Measurements from ENCODE around the gene GALNT1.

GALNT1 gene

DNA sequence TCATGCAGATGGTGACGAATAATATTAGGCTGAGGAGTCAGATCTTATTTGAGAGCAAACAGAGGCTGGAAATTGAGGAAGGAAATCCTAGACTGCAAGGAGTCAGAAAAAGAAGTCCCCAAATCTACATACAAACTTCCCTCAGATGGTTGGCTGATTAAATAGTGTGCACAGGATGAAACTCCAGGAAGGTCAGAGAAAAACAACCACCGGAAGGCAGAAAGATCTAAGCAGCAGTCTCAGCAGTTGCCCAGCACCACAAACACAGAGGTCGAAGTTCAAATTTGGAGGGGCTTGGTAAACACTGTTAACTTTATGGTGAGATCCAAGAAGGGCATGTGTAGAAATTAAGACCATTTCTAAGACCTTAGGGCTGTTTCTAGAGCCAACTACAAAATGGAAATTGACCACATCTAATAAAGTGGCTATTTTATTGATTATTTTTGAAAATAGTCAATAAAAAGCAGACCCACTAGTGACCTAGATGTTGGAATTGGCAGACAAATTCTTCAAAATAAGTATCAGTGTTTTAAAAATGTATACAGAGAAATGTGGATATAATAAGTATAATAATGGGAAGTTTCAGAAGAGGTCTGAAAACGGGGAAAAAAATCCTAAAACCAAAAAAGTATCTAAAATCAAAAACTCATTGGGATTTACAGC, 134.8 kb downstream of the GALNT1 start:
- DNase-seq (ENCODE audit: low read depth in 2 of 2) = no peak

DNA sequence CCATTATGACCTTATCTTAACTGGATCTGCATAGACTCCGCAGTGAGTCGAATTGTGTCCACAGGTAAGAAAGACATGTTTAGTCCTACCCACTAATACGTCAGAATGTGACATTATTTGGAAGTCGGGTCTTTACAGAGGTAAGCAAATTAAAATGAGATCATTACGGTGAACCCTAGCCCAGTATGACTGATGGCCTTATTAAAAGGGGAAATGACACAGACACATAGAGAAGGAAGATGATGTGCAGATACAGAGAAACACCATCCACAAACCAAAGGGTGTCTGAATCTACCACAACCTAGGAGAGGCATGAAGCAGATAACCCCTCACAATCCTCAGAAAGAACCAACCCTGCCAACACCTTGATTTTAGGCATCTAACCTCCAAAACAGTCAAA, 135.6 kb downstream of the GALNT1 start:
- no peak for DNase-seq (ENCODE audit: low read depth in 2 of 2)

DNA sequence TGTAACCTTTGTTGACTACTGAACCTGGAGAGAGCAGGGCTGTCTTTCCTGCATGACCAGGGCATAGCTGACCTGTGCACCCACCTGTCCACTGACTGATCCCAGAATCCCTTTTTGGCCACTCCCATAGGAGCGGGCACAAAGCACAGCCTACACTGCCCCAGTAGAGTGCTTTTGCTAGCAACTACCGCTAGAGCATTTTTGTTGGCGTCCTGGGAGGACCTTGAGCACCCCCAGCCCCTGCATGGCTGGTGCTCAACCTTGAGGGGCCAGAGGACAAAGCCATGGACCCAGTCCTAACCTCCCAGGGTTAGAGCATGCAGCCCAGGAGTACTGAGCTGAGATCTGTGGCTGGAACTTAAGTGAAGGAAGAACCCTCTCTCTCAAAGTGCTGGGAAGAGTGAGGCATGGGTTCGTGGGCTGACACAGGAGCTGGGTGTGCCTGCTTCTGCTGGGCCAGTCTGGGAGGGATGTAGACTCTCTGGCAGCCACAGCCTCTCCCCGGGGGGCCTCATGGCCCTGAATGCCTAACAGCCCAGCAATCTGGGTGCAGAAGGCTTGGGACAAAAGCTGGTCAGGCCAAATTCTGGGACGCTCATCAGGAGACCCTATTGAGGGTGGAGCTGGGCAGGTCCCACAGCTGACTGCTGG, 140.0 kb downstream of the GALNT1 start:
- no peak for DNase-seq (ENCODE audit: low read depth in 2 of 2)

DNA sequence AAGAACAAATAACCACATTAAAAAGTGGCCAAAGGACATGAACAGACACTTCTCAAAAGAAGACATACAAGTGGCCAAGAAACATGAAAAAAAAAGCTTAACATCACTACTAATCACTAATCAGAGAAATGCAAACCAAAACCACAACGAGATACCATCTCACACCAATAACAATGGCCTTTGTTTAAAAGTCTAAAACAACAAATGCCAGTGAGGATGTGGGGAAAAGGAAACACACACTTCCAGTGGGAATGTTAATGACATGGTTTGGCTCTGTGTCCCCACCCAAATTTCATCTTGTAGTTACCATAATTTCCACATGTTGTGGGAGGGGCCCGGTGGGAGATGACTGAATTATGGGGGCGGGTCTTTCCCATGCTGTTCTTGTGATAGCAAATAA, 147.1 kb downstream of the GALNT1 start:
- no peak for DNase-seq (ENCODE audit: low read depth in 2 of 2)

DNA sequence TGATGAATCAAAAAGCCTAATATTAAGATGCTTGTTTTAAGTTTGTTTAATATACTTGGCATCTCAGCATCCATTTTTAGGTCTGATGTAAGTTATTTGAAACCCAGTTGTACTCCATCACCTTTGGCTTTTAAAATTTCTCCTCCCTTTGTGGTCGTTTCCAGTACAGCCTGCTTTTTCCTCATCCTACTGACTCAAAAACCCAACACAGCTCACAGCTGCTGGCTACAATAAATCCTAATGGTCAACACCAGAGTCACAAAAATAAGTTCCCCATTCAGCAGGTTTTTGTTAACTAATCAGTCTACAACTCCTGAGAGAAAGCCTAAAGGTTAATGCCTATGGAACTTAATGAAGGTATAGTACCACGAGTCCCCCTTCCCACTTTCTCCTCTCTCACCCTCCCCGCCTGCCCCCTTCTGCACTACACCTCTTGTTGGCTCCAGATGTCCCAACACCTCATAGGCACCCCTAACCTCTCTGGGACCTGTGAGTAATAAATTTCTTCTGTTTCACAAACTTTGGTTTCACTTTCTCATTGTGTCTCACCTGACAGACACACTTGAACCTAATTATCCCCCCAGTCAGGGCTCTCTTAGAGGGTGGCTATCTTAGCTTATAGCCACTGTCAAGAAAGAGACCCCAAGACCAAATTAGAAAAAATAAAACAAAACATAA, 148.6 kb downstream of the GALNT1 start:
- DNase-seq (ENCODE audit: low read depth in 2 of 2) = no peak

DNA sequence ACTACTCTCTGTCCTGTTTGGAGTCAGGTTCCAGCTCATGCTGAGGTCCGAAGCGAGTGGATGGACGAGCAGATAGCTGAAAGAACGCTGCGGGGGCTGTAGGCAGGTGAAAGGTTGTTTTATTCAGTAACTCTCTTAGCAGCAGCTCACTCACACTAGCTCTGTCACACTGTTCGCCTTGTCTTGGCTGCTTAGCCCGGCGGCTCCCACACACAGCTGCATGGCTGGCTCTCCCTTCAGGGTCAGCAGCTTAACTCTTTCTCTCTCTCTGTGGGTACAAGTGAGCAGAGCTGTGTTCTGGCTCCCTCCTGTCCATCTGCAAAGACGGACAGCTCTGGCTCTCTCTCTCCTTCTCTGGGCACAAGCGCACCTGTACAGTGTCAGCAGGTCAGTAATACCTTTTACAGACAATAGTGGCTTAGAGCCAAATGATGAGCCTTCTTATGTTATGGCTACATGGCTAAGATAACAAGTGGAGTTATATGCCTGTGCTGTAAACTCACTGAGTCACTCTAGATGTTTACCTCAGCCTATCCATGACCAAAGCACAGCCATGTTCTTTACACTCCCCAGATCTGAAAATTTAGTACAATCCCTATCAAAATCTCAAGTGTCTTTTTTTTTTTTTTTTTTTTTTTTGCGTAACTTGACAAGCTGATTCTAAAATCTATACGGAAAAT, 149.3 kb downstream of the GALNT1 start:
- no peak for DNase-seq (ENCODE audit: low read depth in 2 of 2)

DNA sequence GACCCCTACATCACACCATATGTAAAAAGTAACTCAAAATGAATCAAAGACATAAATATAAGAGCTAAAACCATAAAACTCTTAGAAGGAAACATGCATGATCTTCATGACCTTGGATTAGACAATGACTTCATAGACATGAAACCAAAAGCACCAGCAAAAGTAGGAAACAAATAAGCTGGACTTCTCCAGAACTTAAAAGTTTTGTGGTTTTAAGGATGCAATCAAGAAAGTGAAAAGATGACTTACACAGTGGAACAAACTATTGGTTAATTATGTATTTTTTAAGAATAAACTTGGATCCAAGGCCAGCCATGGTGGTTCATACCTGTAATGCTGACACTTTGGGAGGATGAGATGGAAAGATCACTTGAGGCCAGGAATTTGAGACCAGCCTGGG, 150.2 kb downstream of the GALNT1 start:
- DNase-seq (ENCODE audit: low read depth in 2 of 2) = no peak

DNA sequence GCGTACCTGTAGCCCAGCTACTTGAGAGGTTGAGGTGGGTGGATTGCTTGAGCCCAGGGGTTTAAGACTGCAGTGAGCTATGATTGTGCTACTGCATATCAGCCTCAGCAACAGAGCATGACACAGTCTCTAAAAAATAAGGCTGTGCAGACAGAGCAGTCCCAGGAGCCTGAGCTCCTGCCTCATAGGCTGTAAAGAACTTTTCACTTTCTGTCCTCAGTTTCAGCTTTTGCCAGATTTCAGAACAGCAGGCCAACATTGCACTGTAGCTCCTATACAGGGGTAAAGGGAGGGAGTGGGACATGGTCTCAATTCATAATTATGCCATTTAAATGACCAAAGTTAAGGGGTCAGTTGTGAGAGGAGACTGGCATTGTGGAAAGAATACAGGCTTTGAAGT, 150.6 kb downstream of the GALNT1 start:
- DNase-seq (ENCODE audit: low read depth in 2 of 2) = no peak

DNA sequence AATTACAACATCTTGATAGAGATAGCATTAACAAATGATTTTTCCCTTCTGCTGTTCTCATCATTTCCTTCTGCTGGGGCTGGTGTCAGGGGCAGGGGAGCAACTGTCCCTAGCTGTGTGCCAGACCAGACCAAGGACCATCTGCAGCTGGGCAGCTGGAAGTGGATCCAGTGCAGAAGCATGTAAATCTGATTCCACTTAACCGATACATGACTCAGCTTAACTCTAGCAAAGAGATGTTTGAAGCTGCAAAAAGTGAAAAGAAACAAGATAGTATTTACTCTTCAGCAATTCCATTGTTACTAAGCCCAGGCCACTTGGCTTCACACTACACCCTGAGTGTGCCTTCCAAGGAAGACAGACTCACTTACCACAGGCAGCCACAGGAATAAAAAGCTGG, 151.1 kb downstream of the GALNT1 start:
- no peak for DNase-seq (ENCODE audit: low read depth in 2 of 2)

DNA sequence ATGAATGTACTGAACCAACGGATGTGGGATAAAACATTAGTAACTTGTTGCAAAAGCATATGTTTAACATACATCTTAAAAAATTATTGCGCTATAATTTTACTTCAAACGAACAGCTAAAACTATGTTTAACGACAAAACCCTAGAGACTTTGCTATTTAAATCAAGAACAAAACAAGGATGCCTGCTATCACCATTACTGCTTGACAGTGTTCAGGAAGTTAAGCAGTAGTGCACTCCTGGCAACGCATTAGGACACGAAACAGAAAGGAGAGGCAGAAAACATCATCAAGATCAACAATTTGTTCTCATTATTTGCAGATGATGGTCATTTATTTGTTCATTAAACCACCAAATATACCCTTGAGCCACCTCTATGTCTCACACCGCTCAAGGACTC, 151.9 kb downstream of the GALNT1 start:
- DNase-seq (ENCODE audit: low read depth in 2 of 2) = no peak

DNA sequence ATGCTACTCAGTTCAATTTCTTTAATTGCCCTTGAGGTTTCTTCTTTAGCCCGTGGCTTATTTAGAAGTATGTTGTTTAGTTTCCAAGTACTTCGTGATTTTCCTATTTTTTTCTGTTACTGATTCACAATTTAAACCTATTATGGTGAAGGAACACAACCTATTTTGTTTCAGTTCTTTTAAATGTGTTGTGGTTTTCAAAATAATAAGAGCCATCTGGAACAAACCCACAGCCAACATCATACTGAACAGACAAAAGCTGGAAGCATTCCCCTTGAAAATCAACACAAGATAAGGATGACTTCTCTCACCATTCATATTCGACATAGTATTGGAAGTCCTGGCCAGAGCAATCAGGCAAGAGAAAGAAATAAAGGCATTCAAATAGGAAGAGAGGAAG, 155.2 kb downstream of the GALNT1 start:
- no peak for DNase-seq (ENCODE audit: low read depth in 2 of 2)

DNA sequence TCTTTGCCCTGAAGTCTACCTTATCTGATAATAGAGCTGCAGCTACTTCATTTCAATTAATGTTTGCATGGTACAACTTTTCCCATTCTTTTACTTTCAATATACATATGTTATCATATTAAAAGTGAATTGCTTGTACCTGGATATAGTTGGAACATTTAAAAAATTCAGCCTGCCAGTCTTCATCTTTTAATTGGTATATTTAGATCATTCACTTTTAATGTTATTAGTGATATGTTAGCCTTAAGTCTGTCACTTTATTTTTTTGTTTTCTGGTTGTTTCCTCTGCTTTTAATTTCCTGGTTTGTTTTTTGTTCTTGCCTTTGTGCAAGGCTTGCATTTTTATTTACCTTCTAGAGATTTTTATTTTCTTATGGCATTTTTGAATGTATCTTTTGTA, 158.2 kb downstream of the GALNT1 start:
- DNase-seq (ENCODE audit: low read depth in 2 of 2) = no peak

DNA sequence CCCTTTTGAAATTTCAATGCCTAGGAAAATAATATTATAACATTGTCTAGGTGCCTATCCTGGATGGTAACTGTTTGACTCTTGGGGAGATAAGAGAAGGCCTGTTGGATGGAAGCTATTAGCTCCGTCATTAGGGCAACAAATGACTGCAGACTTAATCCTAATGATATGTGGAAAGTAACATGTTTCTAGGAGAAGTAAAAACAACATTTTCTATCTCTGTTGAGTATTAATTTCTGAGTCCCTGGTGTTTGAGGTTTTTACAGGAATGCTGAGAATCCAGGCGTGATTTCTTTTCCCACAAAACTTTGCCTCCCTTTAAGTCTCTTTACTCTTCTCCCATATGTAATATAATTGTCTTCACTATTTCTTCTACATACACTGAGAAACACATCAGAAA, 159.1 kb downstream of the GALNT1 start:
- DNase-seq (ENCODE audit: low read depth in 2 of 2) = no peak

DNA sequence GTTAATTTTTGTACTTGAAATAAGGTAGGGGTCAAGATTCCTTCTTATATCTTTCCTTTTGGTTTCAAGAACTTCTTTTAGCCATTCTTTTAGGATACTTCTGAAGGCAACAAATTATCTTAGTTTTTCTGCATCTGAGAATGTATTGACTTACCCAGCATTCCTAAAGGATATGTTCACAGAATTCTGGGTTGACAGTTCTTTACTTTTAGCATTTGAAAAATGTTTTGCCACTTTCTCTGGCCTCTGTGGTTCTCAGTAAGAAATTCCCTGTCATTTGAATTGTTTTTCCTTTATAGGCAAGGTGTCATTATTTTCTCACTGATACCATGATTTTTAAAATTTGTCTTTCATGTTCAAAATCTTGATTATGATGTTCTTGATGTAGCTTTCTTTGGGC, 162.4 kb downstream of the GALNT1 start:
- DNase-seq (ENCODE audit: low read depth in 2 of 2) = no peak

DNA sequence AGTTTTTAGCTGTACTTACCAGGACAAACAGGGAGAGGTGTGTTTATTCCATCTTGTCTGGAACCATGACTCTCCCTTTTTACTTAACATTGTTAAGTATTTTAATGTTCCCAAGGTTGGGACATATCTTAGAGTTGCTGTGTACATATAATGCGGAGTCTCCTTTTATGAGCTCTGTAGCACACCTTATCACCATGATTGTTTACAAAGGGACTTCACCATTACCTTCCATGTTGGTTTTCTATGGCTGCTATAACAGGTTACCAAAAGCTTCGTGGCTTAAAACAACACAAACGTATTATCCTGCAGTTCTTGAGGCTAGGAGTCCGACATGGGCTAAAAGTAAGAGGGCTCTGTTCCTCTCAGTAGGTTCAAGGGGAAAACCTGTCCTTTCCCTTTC, 164.3 kb downstream of the GALNT1 start:
- DNase-seq (ENCODE audit: low read depth in 2 of 2) = no peak

DNA sequence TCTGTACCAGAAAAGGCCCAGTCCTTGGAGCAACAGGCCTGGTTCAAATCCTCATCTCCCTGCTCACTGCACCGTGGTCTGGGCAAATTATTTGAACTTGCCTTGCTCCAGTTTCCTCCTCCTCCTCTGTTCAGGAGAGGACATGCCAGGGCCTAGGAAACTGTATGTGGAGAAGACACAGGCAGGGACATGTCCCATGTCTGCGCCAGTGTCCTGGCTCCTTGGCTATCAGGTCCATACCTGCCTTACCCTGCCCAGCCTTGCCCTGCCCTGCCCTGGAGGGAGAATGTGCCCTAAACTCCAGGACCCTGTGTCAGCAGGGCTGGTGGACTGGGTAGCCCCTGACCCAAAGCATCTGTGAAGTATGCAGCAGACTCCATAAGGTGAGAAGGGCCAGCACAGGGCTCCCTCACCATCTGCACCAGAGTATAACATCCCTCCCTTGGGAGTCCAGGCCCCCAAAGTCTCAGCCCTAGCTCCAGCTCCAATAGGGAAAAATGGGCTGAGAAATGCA, 165.3 kb downstream of the GALNT1 start:
- no peak for DNase-seq (ENCODE audit: low read depth in 2 of 2)

DNA sequence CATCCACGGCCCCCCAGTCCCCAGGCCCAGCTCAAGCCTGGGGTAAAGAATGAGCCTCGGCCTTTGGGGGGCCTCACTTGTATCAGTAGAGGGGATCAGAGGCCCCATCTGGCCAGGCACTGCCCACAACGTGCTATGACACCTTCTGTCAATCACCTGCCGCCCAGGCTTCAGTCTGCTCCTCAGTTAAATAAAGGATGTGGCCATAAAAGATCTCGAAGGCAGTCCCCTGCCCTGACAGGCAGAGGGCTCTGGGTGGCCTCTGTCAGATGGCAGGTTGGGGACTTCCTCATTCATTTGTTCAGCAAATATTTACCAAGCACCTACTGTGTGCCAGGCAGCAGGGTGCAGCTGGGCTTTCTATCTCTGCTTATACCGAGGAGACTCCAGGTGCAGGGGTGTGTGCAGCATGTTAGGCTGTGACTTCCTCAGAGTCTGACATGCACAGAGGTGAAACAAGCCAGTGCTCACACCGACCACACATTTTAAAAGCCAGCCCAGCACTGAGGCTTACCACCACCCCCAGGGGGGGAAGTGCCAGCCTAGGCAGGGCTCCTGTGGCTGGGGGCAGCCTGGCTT, 166.4 kb downstream of the GALNT1 start:
- DNase-seq (ENCODE audit: low read depth in 2 of 2) = no peak

DNA sequence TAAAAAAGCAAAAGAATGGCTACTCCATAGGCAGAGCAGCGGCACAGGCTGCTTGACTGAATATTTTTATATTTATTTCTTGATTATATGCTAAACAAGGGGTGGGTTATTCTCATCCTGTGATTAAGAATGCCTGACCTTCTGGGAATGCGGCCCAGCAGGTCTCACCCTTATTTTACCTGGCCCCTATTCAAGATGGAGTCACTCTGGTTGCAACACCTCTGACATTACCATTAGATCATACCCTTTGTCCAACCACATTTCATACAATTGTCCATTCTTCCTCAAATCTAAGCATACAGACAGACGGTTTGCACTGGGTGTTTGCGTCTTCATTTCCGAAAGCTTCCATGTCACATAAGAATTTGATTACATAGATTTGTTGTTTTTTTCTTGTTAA, 168.2 kb downstream of the GALNT1 start:
- no peak for DNase-seq (ENCODE audit: low read depth in 2 of 2)

DNA sequence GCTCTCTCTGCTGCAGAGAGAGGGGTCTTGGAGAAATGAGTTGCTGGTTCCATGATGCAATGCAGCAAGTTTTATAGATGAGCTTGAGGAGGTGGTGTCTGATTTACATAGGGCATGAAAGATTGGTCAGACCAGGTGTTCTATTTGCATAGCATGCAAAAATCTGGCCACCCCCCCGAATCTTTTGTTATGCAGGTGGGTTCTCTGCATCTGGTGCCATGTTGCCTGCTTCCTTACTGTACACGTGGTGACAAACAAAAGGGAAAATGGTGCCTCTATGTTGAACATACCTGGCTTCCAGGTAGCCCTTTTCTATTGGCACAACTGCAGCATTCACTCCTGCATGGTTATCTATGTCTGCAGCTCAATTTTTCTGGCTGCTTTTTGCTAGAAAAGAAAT, 169.4 kb downstream of the GALNT1 start:
- no peak for DNase-seq (ENCODE audit: low read depth in 2 of 2)

DNA sequence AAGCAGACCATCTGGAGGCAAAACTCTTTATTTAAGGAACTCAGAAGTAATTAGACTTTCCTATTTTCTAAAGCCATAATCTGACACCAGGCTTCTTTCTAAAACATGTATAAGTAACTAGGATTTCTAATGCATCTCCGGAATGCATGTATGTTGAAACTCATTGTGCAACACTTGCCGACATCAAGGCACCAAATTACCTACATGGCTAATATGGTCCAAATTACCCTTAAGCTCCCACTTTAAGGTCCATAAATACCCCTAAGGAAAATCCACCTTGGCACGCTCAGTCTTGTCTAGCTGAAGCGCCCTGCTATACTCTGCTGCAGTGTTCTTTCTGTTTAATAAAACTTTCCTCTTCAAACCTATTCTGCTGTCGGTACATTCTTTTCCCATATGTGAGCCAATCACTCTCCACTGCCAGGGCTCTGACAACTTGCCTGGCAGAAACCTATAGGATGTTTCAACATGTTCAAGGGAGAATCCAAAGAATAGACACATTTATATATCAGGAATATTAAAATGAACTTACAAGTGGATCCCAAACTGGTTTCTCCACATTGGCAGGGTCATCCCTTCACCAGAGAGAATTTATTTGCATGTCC, 171.9 kb downstream of the GALNT1 start:
- DNase-seq (ENCODE audit: low read depth in 2 of 2) = no peak

DNA sequence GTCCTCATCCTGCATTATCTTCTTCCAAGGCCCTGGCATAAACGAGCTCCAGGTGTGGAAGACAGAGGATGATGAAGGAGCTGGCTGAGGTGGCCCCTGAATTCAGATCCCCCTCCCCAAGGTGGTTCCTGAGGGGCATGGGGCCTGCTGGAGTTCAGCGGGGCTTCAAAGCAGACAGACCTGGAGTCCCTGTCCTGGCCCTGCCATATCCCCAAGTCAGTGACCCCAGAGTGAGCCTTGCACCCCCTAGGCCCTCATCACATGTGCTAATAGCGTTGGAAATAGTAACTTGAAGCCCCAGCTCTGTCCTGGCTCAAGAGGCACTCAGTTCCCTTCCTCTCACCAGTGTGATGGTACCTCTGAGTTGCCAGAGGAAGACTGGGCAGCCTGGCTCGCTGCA, 172.9 kb downstream of the GALNT1 start:
- no peak for DNase-seq (ENCODE audit: low read depth in 2 of 2)

DNA sequence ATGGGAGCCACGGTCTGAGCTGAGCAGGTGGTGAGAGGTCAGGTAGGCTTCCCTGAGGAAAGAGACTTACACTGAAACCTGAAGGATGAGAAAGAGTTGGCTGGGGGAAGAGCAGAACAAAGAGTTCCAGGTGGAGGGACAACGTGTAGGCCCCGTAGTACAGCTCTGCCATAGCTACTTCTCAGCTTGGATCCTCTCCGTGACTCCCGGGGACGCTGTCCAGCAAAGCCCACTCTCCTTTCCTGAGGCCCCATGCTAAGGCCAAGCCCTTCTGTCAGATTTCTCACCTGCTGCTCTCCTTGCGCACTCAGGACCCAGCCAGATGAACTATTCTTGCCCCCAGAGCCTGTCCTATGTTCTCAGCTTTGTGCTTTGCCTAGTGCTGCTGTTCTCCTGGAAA, 173.8 kb downstream of the GALNT1 start:
- no peak for DNase-seq (ENCODE audit: low read depth in 2 of 2)

Measured in activated CD8-positive, alpha-beta memory T cell treated with anti-CD3 and anti-CD28 coated beads for 4 hours (primary cell).